Measurements from ENCODE around the gene MYO3B.

- no peak for TF ChIP-seq CTCF (conservative IDR thresholded peaks at IDR 0.05; ENCODE audit: low read length)
- TF ChIP-seq EZH2phosphoT487 (IDR thresholded peaks at IDR 0.05; ENCODE audit: borderline replicate concordance, low read depth, low read length), result no peak
Measured at GRCh38 chr2:170598067-170598395, 420.1 kb downstream of the MYO3B start.
